Fibroblast of lung (primary cell): Measurements from ENCODE around the gene NMD3. TPM values are rescaled to one million over a fixed set of nuclear protein-coding genes. Genes with fewer than 3 reads are reported as not detected.

ENCODE experiments used
- DNase-seq, 2 donors: peaks; one replicate each; pipeline versions ENCODE4 v3.0.0 to v3.0.0-alpha.2; 2010; ENCODE audit warnings: low read depth in 2 of 2
- H2AFZ ChIP-seq: 2 replicates; pipeline ENCODE4 v1.5.1; 2012; ENCODE audit warnings: low read length, control low read depth, inconsistent platforms
- H3K27ac ChIP-seq: 2 replicates; pipeline ENCODE4 v1.5.1; 2011; ENCODE audit warnings: low read length, control low read depth; ENCODE audit not compliant: insufficient read depth
- H3K27me3 ChIP-seq: 2 replicates; pipeline ENCODE4 v1.5.1; 2011; ENCODE audit warnings: mild to moderate bottlenecking, low read length; ENCODE audit not compliant: control insufficient read depth, insufficient read depth
- H3K36me3 ChIP-seq: 2 replicates; pipeline ENCODE4 v1.5.1; 2011; ENCODE audit warnings: low read length; ENCODE audit not compliant: control insufficient read depth, insufficient read depth
- H3K4me1 ChIP-seq: 2 replicates; pipeline ENCODE4 v1.5.1; 2011; ENCODE audit warnings: low read length; ENCODE audit not compliant: control insufficient read depth, insufficient read depth; ENCODE audit errors: extremely low read depth
- H3K4me2 ChIP-seq: 2 replicates; pipeline ENCODE4 v1.5.1; 2011; ENCODE audit warnings: low read length, control low read depth; ENCODE audit not compliant: insufficient read depth; ENCODE audit errors: extremely low read depth
- H3K4me3 ChIP-seq, 4 experiments: fragments of 200-600 bp in 1 of 4; sonication (generic) in 1 of 4; replicated peaks in 1 of 4; 2 replicates each; pipeline ENCODE4 v1.5.1; 2011 to 2016; ENCODE audit warnings: low read length in 4 of 4, low read depth in 3 of 4, mild to moderate bottlenecking in 3 of 4, control low read depth in 2 of 4, inconsistent platforms in 1 of 4, mixed read lengths in 1 of 4; ENCODE audit not compliant: insufficient read depth in 1 of 4; ENCODE audit errors: control extremely low read depth in 1 of 4
- H3K79me2 ChIP-seq: 2 replicates; pipeline ENCODE4 v1.5.1; 2012; ENCODE audit warnings: mild to moderate bottlenecking, low read length, inconsistent platforms; ENCODE audit not compliant: control insufficient read depth, insufficient read depth
- H3K9ac ChIP-seq: 2 replicates; pipeline ENCODE4 v1.5.1; 2011; ENCODE audit warnings: mild to moderate bottlenecking, low read length, control low read depth; ENCODE audit not compliant: insufficient read depth
- H3K9me3 ChIP-seq: 2 replicates; pipeline ENCODE4 v1.5.1; 2012; ENCODE audit warnings: low read depth, low read length; ENCODE audit not compliant: control insufficient read depth, insufficient read depth
- H4K20me1 ChIP-seq: 2 replicates; pipeline ENCODE4 v1.5.1; 2011; ENCODE audit warnings: low read length; ENCODE audit not compliant: control insufficient read depth, insufficient read depth; ENCODE audit errors: extremely low read depth
- EZH2 ChIP-seq: IDR thresholded peaks from 2 replicates; pipeline ENCODE4 v1.5.1; 2012; ENCODE audit warnings: low read length, control low read depth, mild to moderate bottlenecking; ENCODE audit errors: missing control alignments
- polyA plus RNA-seq, 2 donors: library from polyadenylated mRNA; depleted of rRNA in 1 of 2; stranded (reverse) in 1 of 2; unstranded in 1 of 2; fragments of >200 nt; gene quantifications; 2 replicates each; pipeline ENCODE4 v1.2.1, GENCODE V29; 2011 to 2012; ENCODE audit warnings: missing spikeins in 1 of 2
- total RNA-seq: library from RNA; depleted of rRNA; stranded (reverse); fragments of >200 nt; gene quantifications from 2 replicates; pipeline ENCODE4 v1.2.1, GENCODE V29; 2014
- TF ChIP-seq, protein P1 (sequence below), 2 donors: IDR thresholded peaks in 1 of 2; conservative IDR thresholded peaks in 1 of 2; 1 replicate in 1 of 2; 2 replicates in 1 of 2; pipeline ENCODE4 v1.5.1; 2011 to 2012; ENCODE audit warnings: low read length in 2 of 2, control low read depth in 1 of 2, inconsistent platforms in 1 of 2, low read depth in 1 of 2, mild to moderate bottlenecking in 1 of 2

NMD3 gene
- total and polyA plus RNA-seq, 2 donors (not counting 1 experiment from before 2014, with no cell fraction given), result 62.8 to 134 TPM

DNA sequence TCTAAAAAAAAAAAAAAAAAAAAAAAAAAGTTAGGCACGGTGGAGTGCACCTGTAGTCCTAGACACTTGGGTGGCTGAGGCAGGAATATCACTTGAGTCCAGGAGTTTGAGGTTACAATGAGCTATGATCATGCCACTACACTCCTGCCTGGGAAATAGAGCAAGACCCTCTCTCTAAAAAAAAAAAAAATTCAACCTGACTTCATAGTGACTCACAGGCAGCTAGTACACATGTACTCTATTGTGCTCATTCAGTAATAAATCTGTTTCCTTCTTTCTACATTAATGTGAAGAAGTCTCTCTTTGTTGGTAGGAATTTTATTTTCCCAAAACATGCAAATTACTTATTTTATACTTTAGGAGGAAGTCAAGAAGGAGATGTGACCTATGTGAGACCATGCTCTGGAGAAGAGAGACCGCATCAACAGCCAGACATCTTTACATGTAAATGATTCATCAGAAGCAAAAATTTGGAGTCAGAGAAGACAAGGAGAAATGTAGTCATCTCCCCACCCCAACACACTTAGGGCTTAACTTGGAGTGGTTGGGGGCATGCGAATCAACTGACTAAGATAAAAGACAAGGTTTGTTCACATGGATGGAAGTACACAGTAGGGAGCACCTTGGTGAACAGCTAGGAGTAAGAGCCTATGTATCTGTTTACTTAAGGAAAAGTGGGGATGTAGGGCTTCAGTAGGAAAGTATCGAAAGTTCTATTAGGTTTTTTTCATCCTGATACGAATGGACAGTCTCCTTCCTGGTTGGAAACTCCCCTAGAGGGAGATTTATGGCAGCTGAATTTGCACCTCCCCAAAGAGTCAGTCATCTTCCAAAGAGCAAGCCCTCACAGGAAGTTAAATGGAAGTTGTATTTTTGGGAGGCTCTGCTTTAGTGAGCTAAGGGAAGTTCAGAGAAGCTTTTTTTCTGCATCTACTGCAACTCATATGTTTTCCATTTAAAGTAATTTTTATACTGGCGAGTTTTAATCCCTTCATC is 23.0 kb upstream of the NMD3 start:
- Histone ChIP-seq H2AFZ (no peak overlapping the region), H3K9ac (no peak overlapping the region), H3K27me3 (no peaks in the 10 kb centered on the region), H4K20me1 (no peaks in the 10 kb centered on the region), H3K36me3 (no peaks in the 10 kb centered on the region), H3K4me3 (no peak overlapping the region), H3K4me2 (no peak overlapping the region), H3K27ac (no peak overlapping the region), H3K9me3 (no peaks in the 10 kb centered on the region), H3K4me1 (no peaks in the 10 kb centered on the region), H3K79me2 (no peaks in the 10 kb centered on the region)
- TF ChIP-seq, protein P1, sequence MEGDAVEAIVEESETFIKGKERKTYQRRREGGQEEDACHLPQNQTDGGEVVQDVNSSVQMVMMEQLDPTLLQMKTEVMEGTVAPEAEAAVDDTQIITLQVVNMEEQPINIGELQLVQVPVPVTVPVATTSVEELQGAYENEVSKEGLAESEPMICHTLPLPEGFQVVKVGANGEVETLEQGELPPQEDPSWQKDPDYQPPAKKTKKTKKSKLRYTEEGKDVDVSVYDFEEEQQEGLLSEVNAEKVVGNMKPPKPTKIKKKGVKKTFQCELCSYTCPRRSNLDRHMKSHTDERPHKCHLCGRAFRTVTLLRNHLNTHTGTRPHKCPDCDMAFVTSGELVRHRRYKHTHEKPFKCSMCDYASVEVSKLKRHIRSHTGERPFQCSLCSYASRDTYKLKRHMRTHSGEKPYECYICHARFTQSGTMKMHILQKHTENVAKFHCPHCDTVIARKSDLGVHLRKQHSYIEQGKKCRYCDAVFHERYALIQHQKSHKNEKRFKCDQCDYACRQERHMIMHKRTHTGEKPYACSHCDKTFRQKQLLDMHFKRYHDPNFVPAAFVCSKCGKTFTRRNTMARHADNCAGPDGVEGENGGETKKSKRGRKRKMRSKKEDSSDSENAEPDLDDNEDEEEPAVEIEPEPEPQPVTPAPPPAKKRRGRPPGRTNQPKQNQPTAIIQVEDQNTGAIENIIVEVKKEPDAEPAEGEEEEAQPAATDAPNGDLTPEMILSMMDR (conservative IDR thresholded peaks at IDR 0.05 in 1 of 2, IDR thresholded peaks at IDR 0.05 in 1 of 2; ENCODE audit: low read depth in 1 of 2, low read length in 2 of 2), result no peak
- no peak for TF ChIP-seq EZH2
- DNase-seq, result peak in 1 of 2 donors; percentile 58

DNA sequence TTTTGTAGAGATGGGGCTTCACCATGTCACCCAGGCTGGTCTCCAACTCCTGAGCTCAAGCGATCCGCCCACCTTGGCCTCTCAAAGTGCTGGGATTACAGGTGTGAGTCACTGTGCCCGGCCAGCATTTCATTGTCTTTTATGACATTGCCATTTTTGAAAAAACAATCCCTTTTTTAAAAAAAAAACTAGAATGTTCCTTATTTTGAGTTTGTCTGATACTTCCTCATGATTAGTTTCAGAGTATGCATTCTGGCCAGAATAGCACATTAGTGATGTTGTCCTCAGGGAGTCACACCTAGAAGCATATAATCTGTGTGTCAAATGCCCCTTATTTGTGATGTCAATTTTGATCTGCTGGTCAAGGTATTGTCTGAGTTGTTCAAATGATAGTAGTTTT is 21.2 kb upstream of the NMD3 start:
- no peaks in the 10 kb centered on the region for H4K20me1 ChIP-seq
- no peak overlapping the region for H3K4me2 ChIP-seq
- H3K27ac ChIP-seq, result no peak overlapping the region
- DNase-seq, result no peak
- H3K27me3 ChIP-seq, result no peaks in the 10 kb centered on the region
- TF ChIP-seq EZH2, result no peak
- TF ChIP-seq, protein P1 (conservative IDR thresholded peaks at IDR 0.05 in 1 of 2, IDR thresholded peaks at IDR 0.05 in 1 of 2; ENCODE audit: low read depth in 1 of 2, low read length in 2 of 2), result no peak
- H3K36me3 ChIP-seq, result no peaks in the 10 kb centered on the region
- no peaks in the 10 kb centered on the region for H3K9me3 ChIP-seq
- H3K9ac ChIP-seq, result no peak overlapping the region
- H2AFZ ChIP-seq, result no peak overlapping the region
- no peak overlapping the region for H3K4me3 ChIP-seq
- H3K79me2 ChIP-seq, result no peaks in the 10 kb centered on the region
- no peaks in the 10 kb centered on the region for H3K4me1 ChIP-seq

DNA sequence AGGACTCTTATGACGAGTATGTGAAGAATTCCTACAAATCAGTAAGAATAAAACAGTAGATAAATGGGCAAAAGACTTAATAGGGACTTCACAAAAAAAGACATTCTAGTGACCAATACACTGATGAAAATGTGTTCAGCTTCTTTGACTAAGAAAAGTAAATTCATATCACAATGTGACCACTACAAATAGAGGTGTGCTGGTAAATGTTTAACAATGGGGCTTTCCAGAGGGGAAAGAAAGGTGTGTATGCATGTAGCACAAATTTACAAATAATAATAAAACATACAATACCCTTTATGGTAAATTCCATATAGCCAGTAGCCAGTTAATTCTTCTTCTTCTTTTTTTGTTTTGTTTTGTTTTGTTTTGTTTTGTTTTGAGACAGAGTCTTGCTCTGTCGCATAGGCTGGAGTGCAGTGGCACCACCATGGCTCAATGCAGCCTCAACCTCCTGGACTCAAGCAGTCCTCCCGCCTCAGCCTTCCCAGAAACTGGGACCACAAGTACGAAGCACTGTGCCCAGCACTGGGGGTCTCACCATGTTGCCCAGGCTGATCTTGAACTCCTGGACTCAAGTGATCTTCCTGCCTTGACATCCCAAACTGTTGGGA is 17.5 kb upstream of the NMD3 start:
- no peaks in the 10 kb centered on the region for H3K9me3 ChIP-seq
- no peaks in the 10 kb centered on the region for H3K4me1 ChIP-seq
- H3K27ac ChIP-seq, result no peak overlapping the region
- no peak overlapping the region for H3K9ac ChIP-seq
- no peaks in the 10 kb centered on the region for H3K27me3 ChIP-seq
- no peak overlapping the region for H2AFZ ChIP-seq
- no peaks in the 10 kb centered on the region for H3K36me3 ChIP-seq
- H3K79me2 ChIP-seq, result no peaks in the 10 kb centered on the region
- no peak overlapping the region for H3K4me2 ChIP-seq
- no peak overlapping the region for H3K4me3 ChIP-seq
- no peak for DNase-seq
- H4K20me1 ChIP-seq, result no peaks in the 10 kb centered on the region
- TF ChIP-seq, protein P1 (conservative IDR thresholded peaks at IDR 0.05 in 1 of 2, IDR thresholded peaks at IDR 0.05 in 1 of 2; ENCODE audit: low read depth in 1 of 2, low read length in 2 of 2), result no peak
- no peak for TF ChIP-seq EZH2
